Adrenal gland (tissue), 12 donors: ENCODE results near the gene DENND10. TPM values are rescaled to one million over a fixed set of nuclear protein-coding genes. Genes with fewer than 3 reads are reported as not detected.

Source experiments
- DNase-seq, 7 donors: peaks; one replicate each; pipeline ENCODE4 v3.0.0-alpha.2; 2019 to 2020
- H3K27ac ChIP-seq, 5 donors: fragments of 200-600 bp; sonication (generic) in 4 of 5; 1 replicate in 3 of 5; 2 replicates in 2 of 5; pipeline versions ENCODE4 v1.5.1 to v1.8.0; 2016 to 2020; ENCODE audit warnings: mild to moderate bottlenecking in 1 of 5
- H3K27me3 ChIP-seq: fragments of 200-600 bp; 2 replicates; pipeline ENCODE4 v1.8.0; 2021
- H3K36me3 ChIP-seq, 2 donors: fragments of 200-600 bp; replicated peaks in 1 of 2; 1 replicate in 1 of 2; 2 replicates in 1 of 2; pipeline versions ENCODE4 v1.5.1 to v1.8.0; 2018 to 2022
- H3K4me1 ChIP-seq, 2 donors: fragments of 200-600 bp; replicated peaks in 1 of 2; 1 replicate in 1 of 2; 2 replicates in 1 of 2; pipeline versions ENCODE4 v1.5.1 to v1.8.0; 2018 to 2021
- H3K4me3 ChIP-seq, 4 donors: fragments of 200-600 bp; sonication (generic) in 3 of 4; one replicate each; pipeline ENCODE4 v1.5.1; 2016 to 2018
- H3K9me3 ChIP-seq, 3 donors: fragments of 200-600 bp; sonication (generic) in 1 of 3; replicated peaks in 1 of 3; 1 replicate in 2 of 3; 2 replicates in 1 of 3; pipeline versions ENCODE4 v1.5.1 to v1.8.0; 2016 to 2021
- POLR2A ChIP-seq, 2 donors: fragments of 450-650 bp; IDR thresholded peaks; one replicate each; pipeline ENCODE4 v1.6.1; 2017; ENCODE audit warnings: antibody characterized with exemption in 2 of 2, mild to moderate bottlenecking in 2 of 2, moderate library complexity in 1 of 2
- WGBS, 4 donors: extraction: QIAGEN DNeasy Blood & Tissue Kit in 2 of 4; methylation state at CpG; one replicate each; pipeline versions ENCODE4 v1.1.5 to v1.1.7; 2013 to 2017; 5-methylcytosine and 5-hydroxymethylcytosine counted together
- intact Hi-C, 2 donors: fragments of 100-400 bp; cut with DNase I; formaldehyde crosslinking; loops; one replicate each; pipeline versions ENCODE4 v1.14.1 to v1.15.0; 2022 to 2023
- polyA plus RNA-seq, 3 donors: library from polyadenylated mRNA; stranded (reverse); fragments of 200-250 nt in 2 of 3; fragments of 350-450 nt in 1 of 3; fragmentation: Illumina TruSeq in 1 of 3; extraction: RNeasy Lipid Tissue Mini Kit (QIAGEN cat#74804) in 1 of 3; gene quantifications; one replicate each; pipeline ENCODE4 v1.2.3, GENCODE V29; 2013 to 2014
- total RNA-seq, 9 donors: library from RNA; depleted of rRNA in 4 of 9; stranded (reverse); fragments of >200 nt in 4 of 9; fragments of 120-200 nt in 1 of 9; fragmentation: NEBNext Ultra II Directional in 1 of 9; extraction: Animal tissue kit (Norgen Biotek cat#: 25700) in 1 of 9; gene quantifications; one replicate each; pipeline versions ENCODE4 v1.1.0 to v1.2.4, GENCODE V29; 2013 to 2023
- TF ChIP-seq, protein P1 (sequence below), 6 experiments: fragments of 450-650 bp in 4 of 6; fragments of 200-600 bp in 2 of 6; sonication (generic) in 1 of 6; IDR thresholded peaks; 1 replicate in 5 of 6; 2 replicates in 1 of 6; pipeline versions ENCODE4 v1.5.1 to v1.8.0; 2016 to 2021; ENCODE audit warnings: antibody characterized with exemption in 6 of 6, mild to moderate bottlenecking in 2 of 6, moderate library complexity in 1 of 6
- donor health status: healthy with polysubstance abuse.
- donor health status: Bipolar disorder and iron deficiency.
- donor health status: DM: yes; HTN: yes; CAD: no.
- donor health status: DM: no; HTN: no; CAD: no.
- donor health status: DM: no; HTN: no; CAD: no.
- donor health status: DM: yes; HTN: yes; CAD: no.

The DENND10 gene
- total and polyA plus RNA-seq, 12 donors: 10.3 to 65.3 (median 41.9) TPM

DNA sequence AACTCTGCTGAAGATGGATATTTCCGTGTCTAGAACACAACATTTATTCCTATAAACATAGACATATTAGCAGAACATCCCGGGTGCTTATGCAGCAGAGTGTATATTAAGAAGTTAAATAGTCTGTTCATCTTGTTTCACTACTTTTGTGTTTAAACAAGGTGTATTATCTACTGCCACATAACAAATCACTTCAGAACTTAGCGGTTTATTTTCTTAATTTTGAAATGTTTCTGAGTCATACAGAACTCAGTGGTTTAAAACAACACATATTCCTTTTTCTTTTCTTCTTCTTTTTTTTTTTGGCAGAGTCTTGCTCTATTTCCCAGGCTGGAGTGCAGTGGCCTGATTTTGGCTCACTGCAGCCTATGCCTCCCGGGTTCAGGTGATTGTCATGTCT lies 25.8 kb downstream of the DENND10 start:
- Histone ChIP-seq H3K4me3 (no peak overlapping the region), H3K9me3 (no peaks in the 10 kb centered on the region), H3K36me3 (peaks cover 0 to 33% of the 10 kb centered on the region in 2 donors), H3K4me1 (peaks cover 7% of the 10 kb centered on the region in 2 donors), H3K27me3 (no peaks in the 10 kb centered on the region), H3K27ac (no peak overlapping the region)
- no peak for DNase-seq
- intact Hi-C loops: no loop called here
- TF ChIP-seq POLR2A (IDR thresholded peaks at IDR 0.05): no peak
- TF ChIP-seq, protein P1, sequence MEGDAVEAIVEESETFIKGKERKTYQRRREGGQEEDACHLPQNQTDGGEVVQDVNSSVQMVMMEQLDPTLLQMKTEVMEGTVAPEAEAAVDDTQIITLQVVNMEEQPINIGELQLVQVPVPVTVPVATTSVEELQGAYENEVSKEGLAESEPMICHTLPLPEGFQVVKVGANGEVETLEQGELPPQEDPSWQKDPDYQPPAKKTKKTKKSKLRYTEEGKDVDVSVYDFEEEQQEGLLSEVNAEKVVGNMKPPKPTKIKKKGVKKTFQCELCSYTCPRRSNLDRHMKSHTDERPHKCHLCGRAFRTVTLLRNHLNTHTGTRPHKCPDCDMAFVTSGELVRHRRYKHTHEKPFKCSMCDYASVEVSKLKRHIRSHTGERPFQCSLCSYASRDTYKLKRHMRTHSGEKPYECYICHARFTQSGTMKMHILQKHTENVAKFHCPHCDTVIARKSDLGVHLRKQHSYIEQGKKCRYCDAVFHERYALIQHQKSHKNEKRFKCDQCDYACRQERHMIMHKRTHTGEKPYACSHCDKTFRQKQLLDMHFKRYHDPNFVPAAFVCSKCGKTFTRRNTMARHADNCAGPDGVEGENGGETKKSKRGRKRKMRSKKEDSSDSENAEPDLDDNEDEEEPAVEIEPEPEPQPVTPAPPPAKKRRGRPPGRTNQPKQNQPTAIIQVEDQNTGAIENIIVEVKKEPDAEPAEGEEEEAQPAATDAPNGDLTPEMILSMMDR (IDR thresholded peaks at IDR 0.05): no peak
- 88 to 97% (median 89%) methylated on average over 4 of the region's 4 CpGs for WGBS, 4 donors

DNA sequence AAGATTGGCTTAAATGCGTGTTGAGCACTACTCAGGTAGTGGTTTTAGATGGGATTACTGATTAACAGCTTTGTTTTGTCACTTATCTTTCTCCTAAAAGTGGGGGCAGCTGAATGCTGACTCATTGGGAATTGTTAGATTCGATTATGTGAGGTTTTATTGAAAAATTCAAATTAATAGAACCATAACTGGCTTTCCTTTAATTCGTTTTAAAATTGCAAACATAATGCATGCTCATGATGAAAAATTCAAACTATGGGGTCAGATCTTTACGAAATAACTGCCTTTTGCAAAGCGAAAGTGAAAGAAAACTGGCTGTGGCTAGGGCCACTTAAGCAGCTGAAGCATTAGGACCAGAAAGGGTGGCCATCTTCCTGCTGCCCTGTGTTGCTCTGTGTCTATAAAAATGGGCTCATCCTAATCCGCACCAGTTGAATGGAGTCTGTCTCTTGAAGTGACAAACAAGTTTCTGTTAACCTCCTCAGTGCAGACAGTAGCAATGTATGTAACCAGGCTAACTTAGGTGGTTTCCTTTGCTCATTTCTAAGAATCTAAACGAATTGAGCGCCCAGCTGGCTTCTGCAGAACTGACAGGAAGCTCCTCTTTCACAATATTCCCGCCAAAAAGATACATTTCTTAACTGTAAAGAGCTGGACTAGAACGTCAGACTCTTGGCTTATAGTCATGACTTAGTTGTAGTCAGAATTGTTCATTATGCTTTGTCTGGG lies 27.8 kb downstream of the DENND10 start:
- 56 to 61% (median 58%) methylated on average over 10 of the region's 10 CpGs for WGBS, 4 donors
- peak overlapping the region in 4 of 5 donors; percentile 10 to 67 (median 26) for H3K27ac ChIP-seq

DNA sequence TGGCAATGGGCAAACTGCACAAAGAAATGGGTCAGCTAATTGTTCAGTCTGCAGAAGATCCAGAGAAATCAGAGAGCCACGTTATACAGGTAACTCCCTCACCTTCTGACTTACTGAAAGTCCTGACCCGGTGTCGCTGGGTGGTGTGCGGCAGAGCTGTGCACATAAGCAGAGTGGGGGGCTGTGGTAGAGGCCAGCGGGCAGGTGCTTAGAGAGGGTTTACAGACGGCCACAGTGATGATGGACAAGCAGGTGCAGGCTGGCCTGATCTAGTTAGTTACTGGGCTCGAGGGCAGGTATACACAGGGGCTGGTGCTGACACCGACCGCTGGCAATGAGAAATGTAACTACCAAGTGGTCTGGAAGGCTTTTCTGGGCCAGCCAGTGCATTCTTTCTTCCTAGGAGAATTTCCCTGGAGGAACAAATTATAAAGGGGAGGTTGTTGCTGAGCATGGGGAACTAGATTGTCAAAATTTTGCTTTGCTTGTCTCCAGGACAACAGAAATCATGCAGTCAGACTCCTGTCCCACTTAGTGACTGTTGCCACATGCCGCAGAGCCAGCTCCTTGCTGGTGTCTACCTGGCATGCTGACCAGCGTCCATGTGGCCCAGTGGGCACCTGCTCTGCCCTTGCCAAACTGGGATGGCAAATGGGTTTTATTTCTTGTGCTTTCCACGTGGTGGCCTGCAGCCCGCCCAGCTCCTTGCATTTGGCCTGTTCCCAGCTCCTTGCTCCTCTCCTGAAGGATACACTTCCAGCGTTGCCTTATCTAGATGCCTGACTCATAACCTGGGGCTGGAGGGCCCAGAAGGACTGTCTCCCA lies 28.8 kb downstream of the DENND10 start:
- WGBS, 4 donors: 83 to 89% (median 86%) methylated on average over 12 to 14 of the region's 14 CpGs
- H3K4me3 ChIP-seq: no peak overlapping the region
- intact Hi-C loops: no loop called here
- TF ChIP-seq, protein P1 (IDR thresholded peaks at IDR 0.05): no peak
- no peak for TF ChIP-seq POLR2A (IDR thresholded peaks at IDR 0.05)
- peaks cover 0 to 23% of the 10 kb centered on the region in 2 donors for H3K36me3 ChIP-seq
- H3K4me1 ChIP-seq: peaks cover 7% of the 10 kb centered on the region in 2 donors
- no peak for DNase-seq
- no peaks in the 10 kb centered on the region for H3K9me3 ChIP-seq
- H3K27me3 ChIP-seq: no peaks in the 10 kb centered on the region
- H3K27ac ChIP-seq: peak overlapping the region in 1 of 5 donors; percentile 15

More for the DNA sequence above, 27.8 kb downstream of the DENND10 start:
- Histone ChIP-seq H3K27me3 (no peaks in the 10 kb centered on the region), H3K4me3 (peak overlapping the region in 1 of 4 donors; percentile 39), H3K9me3 (no peaks in the 10 kb centered on the region), H3K36me3 (peaks cover 0 to 24% of the 10 kb centered on the region in 2 donors), H3K4me1 (peaks cover 7% of the 10 kb centered on the region in 2 donors)
- intact Hi-C loops: no loop called here
- DNase-seq: peak in 1 of 7 donors; percentile 23
- TF ChIP-seq, protein P1 (IDR thresholded peaks at IDR 0.05): no peak
- no peak for TF ChIP-seq POLR2A (IDR thresholded peaks at IDR 0.05)

DNA sequence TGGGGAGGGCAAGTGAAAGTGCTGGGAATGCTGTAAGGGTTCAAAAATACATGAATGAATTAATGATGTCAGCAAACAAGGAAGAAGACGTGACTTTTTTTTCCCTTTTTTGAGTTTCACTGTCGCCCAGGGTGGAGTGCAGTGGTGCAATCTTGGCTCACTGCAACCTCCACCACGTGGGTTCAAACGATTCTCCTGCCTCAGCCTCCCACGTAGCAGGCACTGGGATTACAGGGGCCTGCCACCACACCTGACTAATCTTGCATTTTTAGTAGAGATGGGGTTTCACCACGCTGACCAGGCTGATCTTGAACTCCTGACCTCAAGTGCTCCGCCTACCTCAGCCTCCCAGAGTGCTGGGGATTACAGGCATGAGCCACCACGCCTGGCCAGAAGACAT lies 30.0 kb downstream of the DENND10 start:
- Histone ChIP-seq H3K4me1 (peaks cover 7 to 14% of the 10 kb centered on the region in 2 donors), H3K27ac (no peak overlapping the region), H3K4me3 (no peak overlapping the region), H3K9me3 (no peaks in the 10 kb centered on the region), H3K36me3 (peaks cover 0 to 23% of the 10 kb centered on the region in 2 donors), H3K27me3 (no peaks in the 10 kb centered on the region)
- intact Hi-C loops: no loop called here
- TF ChIP-seq, protein P1 (IDR thresholded peaks at IDR 0.05): no peak
- no peak for TF ChIP-seq POLR2A (IDR thresholded peaks at IDR 0.05)
- DNase-seq: no peak
- 69 to 81% (median 74%) methylated on average over 8 of the region's 8 CpGs for WGBS, 4 donors
